GM19438 (cell line): Measurements from ENCODE around the gene MOCOS.

Source experiments
- ATAC-seq: cut with Tn5 transposase; IDR thresholded peaks from one replicate; pipeline ENCODE4 v1.9.1; 2021; ENCODE audit warnings: low read depth; ENCODE audit not compliant: unreplicated experiment

Gene MOCOS

DNA sequence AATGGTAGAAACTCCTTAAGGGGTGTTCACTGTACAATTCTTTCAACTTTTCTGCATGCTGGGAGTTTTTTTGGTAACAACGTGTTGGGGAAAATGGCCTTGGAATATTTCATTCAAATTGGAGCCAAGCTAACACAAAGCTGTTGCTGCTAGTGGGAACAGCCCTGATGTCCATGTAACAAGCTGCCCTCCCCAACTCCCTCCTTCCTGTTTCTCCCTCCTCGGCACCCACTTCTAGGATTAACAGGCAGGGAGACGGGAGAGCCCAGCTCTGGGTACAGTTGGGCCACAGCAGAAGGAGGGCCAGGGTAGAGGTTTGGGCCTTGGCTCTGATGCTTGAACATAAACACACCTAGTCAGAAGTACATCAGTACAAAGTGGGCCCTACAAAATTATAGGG lies 9.4 kb upstream of the MOCOS start:
- ATAC-seq: no peak

DNA sequence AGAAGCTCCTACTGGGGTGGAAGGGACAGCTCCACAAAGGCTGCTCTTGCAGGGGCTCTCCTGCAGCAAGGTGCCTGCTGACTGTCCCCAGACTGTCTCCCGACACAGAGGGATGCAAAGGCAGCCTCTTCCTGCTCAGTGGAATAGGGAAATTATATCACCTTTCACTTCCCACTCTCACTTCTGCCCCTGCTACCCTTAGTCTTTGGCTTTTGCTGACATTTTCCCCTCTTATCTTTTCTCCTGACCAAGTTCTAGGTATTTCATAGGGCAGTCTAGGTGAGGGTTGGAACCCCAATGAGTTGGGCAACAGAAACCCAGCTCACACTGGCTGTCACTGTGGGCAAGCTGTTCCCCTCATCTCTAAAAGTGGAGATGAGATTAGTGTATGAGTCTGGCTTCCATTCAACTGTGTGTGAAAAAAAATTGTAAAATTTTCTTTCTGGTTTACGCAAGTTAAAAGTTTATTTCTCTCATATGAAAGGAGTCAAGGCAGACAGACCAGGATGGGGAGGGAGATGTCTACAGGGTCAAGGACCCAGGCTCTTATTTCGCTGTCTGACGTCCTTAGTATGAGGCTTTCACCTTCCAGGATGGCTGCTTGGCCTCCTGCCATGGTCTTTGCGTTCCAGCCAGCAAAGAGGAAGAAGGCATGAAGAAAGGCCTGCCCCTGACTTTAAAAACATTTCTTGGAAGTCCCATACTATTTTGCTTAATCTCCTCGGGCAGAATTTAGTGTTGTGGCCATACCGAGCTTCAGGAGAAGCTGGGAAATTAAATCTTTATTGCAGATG lies 7.5 kb upstream of the MOCOS start:
- no peak for ATAC-seq

DNA sequence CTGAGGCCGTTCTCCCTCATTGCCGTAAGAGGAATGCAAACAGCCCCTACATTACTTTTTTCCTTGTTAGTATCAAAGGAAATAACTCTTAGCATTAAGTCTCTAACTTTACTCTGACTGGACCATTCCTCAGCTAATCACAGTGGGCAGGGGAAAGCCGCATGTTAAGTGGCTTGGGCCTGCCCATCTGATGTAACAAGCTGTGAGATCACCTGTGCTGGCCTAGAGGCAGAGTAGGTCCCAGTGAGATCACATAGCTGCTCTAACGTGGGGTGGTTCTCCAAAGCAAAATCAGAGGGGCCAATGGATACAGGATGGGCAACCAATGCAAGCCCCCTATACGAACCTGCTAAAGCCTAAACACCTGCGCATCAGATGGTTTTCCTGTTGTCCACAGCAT lies 5.9 kb upstream of the MOCOS start:
- ATAC-seq: no peak

DNA sequence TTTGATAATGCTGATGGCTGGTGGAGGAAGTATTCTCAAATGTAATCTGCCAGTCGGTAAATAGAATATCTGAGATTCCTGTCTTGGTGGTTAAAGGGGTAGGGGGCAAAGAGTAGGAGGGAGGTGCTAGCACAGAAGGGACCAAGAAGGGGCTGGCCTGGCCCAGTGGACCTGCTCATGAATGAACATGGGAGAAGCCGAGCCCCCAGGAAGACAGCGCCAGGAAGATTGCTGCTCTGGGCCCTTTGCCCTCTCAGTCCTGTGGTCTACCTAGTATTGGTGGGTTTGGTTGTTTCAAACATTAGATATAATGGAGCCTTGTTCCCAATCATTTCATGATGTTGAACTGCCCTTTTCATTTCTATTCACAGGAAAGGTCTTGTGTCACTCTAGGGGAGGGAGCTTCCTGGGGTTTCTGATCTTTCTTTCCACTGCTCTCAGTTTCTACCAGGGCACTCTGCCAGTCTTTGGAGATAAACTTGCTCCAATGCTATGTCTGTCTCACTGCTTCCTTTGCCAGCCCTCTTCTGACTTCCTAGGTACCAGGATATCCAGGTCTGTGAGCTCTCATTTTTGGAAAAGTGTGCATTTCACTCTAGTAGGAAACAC lies 5.3 kb upstream of the MOCOS start:
- ATAC-seq: no peak

DNA sequence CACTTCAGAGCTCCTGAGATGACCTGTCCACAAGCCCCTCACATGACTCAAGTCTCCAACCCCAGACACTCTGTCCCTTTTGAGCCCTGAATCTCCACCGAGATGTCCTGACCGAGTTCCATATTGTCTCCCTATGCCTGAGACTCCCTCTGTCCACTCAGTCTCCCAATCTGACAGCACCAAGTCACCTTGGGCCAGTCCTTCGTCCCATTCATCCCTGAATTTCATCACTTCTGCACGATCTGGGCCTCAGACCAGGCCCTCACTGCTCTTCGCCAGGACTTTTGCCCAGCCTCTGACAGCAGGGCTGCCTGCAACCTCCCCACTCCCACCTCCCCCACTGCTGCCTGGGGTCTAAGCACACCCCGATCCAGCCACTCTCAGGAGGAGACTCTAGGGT lies 4.3 kb upstream of the MOCOS start:
- no peak for ATAC-seq

DNA sequence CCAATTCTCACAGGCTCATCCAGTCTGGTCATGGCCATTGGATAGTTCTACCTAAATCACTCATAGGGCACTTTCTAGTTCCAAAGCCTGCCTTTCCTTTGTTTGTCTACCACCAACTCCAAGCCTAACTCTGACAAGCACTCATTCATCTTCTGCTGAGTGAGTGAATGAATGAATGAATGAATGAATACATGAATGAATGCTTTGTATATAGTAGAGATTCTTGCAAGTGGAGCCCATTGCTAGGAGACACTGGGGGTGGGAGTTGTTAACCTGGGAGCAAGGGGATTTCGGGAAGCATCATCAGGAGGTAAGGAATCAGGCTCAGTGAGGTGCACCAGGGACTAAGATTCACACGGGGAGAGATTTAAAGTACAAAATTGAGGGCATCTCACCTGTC lies 3.3 kb upstream of the MOCOS start:
- ATAC-seq: no peak

DNA sequence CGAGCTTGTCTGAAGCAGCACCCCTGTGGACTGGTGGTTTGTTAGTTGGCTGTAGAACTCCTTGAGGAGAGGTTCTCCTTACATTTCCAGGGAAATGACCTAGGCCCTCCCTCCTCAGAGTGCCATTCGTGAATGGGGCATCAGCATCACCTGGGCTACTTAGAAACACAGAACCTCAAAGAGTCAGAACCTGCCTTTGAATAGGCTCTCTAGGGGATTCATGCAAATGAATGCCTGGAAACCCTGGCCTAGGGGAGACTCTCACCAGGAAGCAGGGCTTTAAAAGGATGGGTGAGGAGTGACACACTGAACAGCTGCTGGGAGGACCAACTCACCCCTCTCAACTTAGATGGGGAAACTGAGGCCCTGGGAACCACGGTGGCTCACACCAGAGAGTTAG lies 2.1 kb upstream of the MOCOS start:
- no peak for ATAC-seq

DNA sequence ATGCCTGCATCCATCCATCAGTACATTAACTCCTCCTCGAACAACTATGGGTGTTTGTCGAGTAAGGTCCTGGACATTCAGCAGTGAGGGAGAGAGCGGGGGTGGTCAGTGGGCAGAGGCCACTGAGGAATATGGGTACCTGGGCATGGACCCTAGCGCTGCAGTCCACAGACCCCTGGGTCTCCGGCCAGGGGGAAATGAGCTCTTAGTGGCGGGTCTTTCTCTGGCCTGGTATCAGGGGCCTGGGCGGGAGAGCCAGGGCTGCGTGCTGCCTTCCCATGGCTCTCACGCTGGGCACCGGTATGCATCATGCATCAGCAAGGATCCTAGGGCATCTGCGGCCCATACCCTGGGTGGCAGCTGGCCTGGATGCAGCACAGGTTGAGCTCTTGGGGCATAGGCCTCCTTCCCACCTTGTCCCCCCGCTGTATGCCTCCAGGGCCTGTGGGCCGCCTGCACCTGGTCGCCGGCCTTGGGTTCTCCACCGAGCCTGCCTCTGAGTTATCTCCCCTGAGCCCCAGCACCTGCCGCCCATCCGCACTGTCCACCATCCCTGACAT lies 1.3 kb upstream of the MOCOS start:
- no peak for ATAC-seq

DNA sequence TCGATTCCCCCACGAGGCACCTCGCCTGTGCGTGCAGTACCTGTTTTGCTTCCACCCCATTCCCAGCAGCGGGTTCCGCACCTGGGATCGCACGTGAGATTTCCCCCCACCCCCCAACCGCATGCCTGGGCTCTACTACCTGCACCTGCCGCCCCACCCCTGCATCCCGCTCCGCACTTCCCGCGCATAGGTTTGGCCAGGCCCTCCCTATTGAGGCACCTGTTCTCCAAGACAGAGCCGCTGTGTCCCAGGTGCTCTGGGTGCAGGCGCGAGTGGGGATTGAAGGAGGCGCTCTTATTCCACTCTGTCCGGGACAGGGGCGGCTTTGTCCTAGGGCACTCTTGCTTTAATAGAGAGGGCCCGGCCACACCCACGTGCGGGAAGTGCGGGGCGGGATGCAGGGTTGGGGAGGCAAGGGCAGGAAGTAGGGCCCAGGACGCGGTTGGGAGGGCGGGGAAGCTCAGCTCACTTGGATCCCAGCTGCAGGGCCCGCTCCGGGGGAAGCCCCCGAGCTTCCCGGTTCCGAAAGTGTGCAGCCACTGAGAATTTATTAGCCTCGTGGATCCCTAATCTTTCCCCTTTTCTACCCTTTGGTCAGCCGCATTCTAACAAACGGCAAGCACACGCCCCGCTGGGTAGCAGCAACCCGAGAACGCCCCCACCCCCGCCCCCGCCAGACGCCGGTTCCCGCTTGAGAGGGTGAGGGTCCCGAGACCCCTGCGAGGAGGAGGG lies 670 bp upstream of the MOCOS start:
- no peak for ATAC-seq

DNA sequence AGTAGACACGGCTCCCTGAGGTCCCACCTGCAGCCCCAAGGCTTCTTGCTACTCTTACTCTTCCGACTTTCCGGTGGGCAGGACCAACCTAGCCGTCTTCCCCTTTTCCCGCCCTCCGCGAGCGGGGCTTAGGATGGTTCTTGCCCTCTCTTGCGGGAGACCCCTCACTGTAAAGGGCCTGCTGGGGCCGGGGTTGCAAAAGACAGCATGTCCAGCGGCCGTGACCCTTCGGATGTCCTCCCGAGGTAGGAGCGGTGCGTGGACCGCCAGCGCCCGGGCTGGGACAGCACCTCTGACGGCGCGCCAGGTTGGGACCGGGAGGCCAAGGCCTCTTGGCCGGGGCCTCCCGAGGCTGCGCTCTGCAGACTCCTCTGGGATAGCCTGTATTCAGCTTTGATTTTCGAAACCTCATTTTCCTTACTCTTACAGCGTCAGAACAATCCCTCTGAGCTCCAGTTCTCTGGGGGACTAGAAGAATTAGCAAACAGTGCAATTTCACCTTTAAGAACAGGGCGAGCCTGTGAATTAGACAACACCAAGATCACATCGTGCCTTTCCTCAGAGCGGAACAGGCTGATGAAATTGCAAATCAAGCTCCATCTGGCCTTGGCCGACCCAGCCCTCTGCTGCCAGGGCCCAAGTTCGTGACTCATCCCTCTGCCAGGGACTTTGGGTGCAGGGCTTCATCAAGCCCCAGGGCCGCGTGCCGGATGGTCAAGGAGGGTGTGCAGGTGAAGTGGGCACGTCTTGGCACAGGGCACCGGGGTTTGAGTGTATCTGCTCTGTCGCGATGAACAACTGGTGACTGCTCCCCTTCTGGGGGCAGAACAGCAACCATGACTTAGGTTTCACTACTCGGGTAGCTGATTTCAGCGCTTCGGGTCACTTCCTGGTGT lies 777 bp downstream of the MOCOS start:
- peak; percentile 20 for ATAC-seq

DNA sequence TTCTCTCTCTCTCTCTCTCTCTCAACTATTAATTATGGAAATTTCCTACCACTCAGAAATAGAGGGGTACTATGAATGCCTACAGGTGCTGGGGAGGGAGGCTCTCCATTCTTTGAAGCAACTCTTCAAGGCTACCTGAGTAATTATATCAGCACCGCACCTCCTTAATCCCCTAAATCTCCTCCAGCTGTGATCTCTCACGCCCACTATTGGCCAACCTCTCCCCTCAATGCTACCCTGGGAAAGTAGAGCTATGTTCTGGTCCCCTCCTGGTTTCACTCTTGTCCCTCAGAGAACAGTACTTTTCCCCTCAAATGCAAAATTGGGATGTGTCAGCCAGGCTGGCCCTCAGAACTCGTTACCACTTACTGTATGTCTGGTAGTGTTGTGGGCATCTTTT lies 1.6 kb downstream of the MOCOS start:
- no peak for ATAC-seq

DNA sequence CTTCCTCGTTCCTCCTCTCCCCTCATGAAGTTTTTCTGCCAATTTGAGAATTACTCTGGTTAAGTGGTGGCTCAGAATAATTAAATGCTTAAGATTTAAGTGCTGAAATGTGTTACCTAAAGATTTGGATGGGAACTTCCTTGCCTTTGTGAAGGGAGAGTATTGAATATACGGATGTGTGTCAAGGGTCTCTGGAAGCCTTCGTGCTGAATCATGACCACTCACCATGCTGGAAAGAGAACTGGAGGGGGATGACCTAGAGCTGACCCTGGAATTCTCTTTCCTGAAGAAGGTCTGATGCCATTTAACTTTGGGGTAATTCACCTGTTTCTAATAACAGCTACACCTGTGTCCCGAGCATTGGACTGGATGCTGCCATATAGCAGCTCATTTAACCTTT lies 2.2 kb downstream of the MOCOS start:
- ATAC-seq: no peak

DNA sequence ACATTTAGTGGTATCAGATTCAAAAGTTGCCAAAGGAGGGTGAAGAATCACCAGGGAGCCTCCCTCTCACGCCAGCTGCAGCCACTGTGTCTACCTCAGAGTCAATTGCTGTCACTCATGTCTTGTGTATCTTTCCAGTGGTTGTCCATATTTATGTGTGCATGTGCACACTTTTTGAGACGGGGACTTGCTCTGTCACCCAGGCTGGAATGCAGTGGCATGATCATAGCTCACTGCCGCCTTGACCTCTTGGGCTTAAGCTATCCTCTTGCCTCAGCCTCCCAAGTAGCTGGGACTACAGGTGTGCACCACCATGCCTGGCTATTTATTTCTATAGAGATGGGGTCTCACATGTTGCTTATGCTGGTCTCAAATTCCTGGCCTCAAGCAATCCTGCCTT lies 4.0 kb downstream of the MOCOS start:
- no peak for ATAC-seq

DNA sequence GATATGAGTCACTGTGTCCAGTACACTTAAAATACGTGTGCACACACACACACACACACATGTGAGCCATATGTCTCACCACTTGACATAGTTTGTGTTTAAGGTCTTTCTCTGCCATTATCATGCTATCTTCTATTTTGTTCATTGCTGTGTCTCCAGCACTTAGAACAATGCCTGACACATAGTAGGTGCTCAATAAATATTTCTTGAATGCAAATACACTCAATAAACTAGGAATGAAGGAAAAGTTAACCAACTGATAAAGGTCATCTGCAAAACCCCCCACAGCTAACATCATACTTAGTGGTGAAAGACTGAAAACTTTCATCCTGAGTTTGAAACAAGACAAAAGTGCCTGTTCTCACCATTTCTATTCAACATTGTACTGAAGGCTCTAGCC lies 4.4 kb downstream of the MOCOS start:
- no peak for ATAC-seq

DNA sequence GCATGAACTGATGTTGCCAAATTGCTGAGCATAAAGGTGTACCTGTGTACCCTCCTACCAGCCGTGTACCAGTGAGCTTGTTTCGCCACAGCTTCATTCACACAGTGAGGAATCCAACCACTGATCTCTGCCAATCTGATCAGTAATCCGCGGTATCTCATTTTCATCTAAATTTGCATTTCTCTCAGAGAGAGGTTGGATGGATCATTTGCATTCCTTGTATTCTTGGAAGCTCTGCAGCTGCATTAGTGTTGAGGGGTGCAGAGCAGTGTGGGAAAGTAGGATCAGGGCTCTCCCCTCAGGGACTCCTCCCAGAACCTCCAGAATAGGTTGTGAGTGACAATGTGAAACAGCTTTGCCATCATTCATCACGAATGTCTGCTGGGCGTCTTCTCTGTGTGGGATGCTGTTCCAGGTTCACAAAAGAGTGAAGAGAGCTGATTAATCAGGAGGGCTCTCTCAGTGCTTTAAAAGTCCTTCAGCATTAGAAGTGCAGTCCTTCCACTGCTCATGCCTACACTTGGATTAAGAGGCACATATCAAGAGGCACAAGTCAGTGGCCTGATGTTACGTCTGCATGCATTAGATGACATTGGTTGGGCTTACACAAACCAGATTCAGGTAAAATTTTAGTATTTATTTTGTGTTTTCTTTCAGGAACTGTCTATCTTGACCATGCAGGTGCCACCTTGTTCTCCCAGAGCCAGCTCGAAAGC lies 7.5 kb downstream of the MOCOS start:
- no peak for ATAC-seq

DNA sequence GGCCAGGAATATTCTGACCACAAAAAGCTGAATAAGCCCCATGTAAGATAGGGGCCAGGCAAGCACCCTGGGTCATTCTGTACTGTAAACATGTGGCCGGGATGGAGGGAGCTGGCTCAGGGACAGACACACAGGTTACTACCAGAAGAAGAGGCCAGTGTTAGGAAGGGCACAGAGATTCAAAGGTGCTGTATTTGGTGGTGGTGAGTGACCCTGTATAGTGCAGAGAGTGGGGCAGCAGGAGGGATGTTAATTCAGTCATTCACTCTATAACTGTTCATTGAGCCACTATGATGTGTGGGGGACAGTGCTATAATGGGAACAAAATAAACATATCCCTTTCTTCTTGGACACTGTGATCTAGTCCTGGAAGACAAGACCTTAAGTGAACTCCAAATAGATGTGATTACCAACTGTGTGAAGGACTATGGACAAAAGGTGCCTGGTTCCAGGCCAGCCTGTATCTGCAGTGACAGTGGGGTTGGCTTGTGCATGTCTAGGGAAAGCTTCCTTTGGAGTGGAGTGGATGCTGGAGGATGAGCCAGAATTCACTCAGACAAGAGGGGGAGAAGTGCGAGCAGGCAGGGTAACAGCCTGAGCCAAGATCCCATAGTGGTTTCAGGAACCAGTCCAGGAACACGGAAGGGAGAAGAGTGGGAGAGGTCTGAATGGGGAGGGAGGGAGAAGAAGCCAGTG lies 8.3 kb downstream of the MOCOS start:
- ATAC-seq: no peak

DNA sequence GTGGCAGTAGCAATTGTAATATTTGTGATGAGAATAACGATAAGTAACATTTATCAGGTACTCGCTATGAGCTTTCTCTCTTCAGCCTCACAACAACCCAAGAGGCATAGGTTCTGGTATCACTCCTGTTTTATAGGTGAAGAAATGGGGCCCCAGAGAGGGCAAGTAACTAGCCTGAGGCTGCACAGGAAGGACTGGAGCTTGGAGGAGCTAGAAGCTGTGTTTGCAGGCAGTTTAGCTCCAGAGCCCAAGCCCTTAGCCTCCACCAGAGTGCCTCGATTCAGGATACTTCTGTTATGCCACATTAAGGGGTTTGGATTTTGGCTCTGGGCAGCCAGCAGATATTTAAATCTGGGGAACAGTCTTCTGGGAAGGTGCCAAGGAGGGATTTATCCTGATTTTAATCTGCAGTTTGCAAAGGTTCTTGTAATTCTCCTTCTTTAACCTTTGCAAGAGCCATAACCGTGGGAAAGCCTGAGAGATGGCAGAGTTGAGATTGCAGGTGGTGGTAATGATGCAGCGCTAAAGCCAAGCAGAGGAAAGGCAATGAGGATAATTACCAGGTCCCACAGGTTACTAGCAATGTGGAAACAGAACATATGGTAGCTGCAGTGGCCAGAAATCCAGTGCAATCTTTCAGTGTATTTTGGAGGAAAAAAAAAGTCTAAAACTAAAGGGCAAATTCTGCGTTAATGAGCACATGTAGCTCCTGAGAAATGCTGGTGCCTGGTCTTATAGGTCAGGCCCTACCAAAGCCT lies 9.1 kb downstream of the MOCOS start:
- no peak for ATAC-seq

DNA sequence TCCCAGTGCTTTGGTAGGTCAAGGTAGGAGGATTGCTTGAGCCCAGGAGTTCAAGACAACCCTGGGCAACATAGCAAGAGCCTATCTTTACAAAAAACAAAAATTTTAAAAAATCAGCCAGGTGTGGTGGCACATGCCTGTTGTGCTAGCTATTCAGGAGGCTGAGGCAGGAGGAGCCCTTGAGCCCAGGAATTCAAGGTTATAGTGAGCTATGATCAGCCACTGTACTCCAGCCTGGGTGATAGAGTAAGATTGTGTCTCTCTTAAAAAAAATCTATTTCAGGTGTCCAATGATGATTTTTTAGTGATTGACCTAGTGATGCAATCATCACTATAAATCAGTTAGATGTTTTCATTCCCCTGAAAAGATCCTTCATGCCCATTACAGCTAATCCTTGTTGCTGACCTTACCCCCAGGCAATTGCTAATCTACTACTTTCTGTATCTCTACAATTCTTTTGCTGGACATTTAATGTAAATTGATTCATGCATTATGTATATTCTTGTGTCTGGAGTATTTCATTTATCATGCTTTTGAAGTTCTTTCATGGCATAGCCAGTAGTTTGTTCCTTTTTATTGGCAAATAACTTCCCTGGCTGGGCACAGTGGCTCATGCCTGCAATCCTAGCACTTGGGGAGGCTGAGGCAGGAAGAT lies 10.3 kb downstream of the MOCOS start:
- ATAC-seq: no peak
